ENCODE data around the gene CCDC47.

GRCh38 chr17:63819131-63819530, 45.7 kb upstream of the CCDC47 start:
- TF ChIP-seq CTCF (IDR thresholded peaks at IDR 0.05) (no peak), CBFB (CRISPR knock-in tag; IDR thresholded peaks at IDR 0.05; ENCODE audit: low read depth) (no peak), ZBTB21 (CRISPR knock-in tag; IDR thresholded peaks at IDR 0.05; ENCODE audit: borderline replicate concordance) (no peak), JUN (CRISPR knock-in tag; IDR thresholded peaks at IDR 0.05) (no peak), NFE2L1 (CRISPR knock-in tag; IDR thresholded peaks at IDR 0.05) (no peak), MXD4 (CRISPR knock-in tag; IDR thresholded peaks at IDR 0.05; ENCODE audit: borderline replicate concordance) (no peak), MAX (CRISPR knock-in tag; IDR thresholded peaks at IDR 0.05) (no peak), ARID4B (CRISPR knock-in tag; IDR thresholded peaks at IDR 0.05; ENCODE audit: borderline replicate concordance) (no peak), E2F4 (CRISPR knock-in tag; IDR thresholded peaks at IDR 0.05; ENCODE audit: borderline replicate concordance, low read depth) (no peak)
